ENCODE results near the gene ADAM19.
A peak's percentile ranks its signal among the peaks of the same experiment; 100 is the strongest.

The ADAM19 gene, protein sequence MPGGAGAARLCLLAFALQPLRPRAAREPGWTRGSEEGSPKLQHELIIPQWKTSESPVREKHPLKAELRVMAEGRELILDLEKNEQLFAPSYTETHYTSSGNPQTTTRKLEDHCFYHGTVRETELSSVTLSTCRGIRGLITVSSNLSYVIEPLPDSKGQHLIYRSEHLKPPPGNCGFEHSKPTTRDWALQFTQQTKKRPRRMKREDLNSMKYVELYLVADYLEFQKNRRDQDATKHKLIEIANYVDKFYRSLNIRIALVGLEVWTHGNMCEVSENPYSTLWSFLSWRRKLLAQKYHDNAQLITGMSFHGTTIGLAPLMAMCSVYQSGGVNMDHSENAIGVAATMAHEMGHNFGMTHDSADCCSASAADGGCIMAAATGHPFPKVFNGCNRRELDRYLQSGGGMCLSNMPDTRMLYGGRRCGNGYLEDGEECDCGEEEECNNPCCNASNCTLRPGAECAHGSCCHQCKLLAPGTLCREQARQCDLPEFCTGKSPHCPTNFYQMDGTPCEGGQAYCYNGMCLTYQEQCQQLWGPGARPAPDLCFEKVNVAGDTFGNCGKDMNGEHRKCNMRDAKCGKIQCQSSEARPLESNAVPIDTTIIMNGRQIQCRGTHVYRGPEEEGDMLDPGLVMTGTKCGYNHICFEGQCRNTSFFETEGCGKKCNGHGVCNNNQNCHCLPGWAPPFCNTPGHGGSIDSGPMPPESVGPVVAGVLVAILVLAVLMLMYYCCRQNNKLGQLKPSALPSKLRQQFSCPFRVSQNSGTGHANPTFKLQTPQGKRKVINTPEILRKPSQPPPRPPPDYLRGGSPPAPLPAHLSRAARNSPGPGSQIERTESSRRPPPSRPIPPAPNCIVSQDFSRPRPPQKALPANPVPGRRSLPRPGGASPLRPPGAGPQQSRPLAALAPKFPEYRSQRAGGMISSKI

DNA sequence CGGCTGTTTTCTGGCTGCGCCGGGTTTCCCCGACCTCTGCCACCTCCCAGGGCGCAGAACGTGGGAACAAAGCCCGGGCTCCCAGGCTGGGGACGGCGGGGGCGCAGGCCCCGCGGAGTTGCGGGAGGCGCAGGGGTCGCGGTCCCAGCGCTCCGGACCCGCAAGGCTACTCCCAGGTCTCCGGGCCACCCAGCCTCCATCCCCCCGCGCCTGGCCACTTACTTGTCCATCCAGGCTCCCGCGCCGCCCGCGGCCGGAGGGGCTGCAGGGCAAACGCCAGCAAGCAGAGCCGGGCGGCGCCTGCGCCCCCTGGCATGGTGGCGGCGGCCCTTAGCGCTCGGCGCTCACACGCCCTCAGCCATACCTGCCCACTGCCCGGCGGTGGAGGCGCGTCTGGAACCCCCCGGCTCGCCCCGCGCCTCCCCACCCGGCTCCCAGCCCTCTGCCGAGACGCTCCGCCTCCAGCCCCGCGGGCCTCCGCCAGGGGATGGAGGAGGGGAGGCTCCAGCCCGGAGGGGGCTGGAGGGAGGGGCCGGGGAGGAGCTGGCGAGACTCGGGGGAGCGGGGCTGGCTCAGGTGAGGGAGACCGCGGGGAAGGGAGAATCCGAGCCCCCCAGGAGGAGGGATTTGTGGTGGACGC, at the start of gene ADAM19:
Gene ADAM19 (minus strand): TSS at position 395 of the 640 bp plus-strand sequence. CDS start 79 bp downstream, at position 316.
- ATAC-seq: peak; percentile 60
- no peaks in the 10 kb centered on the region for H3K9me3 Mint-ChIP-seq
- peaks cover 57% of the 10 kb centered on the region for H3K4me1 Mint-ChIP-seq
- H3K36me3 Mint-ChIP-seq (ENCODE audit: low read depth): peaks cover 2% of the 10 kb centered on the region
- H3K27me3 Mint-ChIP-seq: peaks cover 42% of the 10 kb centered on the region
- peak; percentile 41 for DNase-seq
- H3K4me3 Mint-ChIP-seq: peak within 1 kb of the TSS; percentile 90
- H3K27ac Mint-ChIP-seq: peak within 1 kb of the TSS; percentile 84

DNA sequence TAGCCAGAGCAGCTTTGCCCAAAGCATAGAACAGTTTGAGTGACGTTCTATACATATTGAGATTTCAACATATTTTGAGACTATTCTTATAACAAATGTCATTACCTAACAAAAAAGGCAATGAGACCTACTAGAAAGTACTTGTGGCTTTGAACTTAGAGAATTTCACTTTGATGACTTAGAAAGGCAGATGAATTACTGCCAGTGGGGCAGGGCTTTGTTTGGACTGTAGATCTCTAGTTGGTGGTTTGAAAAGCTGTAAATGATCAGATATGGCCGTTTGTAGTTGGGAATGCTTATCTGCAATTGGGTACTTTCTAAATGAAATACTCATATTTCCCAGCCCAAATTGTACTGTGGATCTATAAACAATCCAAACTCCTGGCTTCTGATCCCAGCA, 48.6 kb upstream of the ADAM19 start:
- ATAC-seq: no peak

DNA sequence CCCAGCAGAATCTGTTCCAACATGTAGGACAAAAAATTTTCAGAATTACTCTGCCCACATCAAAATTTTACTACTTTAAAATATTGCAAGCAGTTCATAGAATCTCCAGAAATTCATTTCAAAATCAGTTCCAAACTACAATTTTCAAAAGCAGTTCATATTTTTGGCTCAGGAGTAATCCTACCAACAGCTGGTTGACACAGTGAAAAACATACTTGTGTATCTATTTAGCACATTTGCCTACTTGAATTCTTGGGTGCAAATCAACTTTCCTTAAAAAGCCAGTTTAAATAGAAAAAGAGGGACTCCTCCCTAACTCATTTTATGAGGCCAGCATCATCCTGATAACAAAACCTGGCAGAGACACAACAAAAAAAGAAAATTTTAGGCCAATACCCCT, 45.2 kb upstream of the ADAM19 start:
- H3K36me3 Mint-ChIP-seq (ENCODE audit: low read depth): no peaks in the 10 kb centered on the region
- no peak overlapping the region for H3K27ac Mint-ChIP-seq
- H3K27me3 Mint-ChIP-seq: peaks cover 13% of the 10 kb centered on the region
- H3K4me1 Mint-ChIP-seq: no peaks in the 10 kb centered on the region
- no peak overlapping the region for H3K4me3 Mint-ChIP-seq
- DNase-seq (no peak), ATAC-seq (no peak)
- peaks cover 10% of the 10 kb centered on the region for H3K9me3 Mint-ChIP-seq

More for the DNA sequence above, 48.6 kb upstream of the ADAM19 start:
- Mint-ChIP-seq H3K9me3 (peaks cover 10% of the 10 kb centered on the region), H3K4me1 (no peaks in the 10 kb centered on the region), H3K27ac (no peak overlapping the region), H3K27me3 (peaks cover 12% of the 10 kb centered on the region), H3K36me3 (ENCODE audit: low read depth) (no peaks in the 10 kb centered on the region), H3K4me3 (no peak overlapping the region)
- no peak for DNase-seq

DNA sequence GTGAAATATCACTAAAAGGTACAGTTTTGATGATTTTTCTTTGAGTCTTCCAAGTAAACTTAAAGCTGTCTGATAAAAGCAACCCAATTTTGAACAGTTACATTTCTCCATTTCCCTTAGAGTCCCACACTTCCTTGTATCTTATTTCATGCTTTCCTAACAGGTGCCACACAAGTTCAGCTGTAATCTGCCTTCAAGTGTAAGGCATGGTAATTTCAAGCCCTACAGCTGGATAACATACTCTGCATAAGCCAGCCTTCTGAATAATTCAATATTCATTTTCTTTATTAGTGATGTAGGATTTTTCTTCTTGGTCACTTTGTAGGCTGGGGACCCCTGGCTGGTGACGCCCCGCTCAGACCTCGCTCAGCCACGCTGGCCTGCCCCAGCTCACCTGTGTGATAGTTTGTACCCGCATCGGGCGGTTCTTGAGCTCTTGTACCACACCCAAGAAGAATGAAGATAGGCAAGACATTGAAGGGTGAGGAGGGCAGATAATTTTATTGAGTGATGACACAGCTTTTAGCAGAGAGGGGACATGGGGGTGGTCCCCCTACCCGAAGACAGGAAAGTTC, 42.7 kb upstream of the ADAM19 start:
- no peak for DNase-seq
- no peak overlapping the region for H3K27ac Mint-ChIP-seq
- peaks cover 13% of the 10 kb centered on the region for H3K27me3 Mint-ChIP-seq
- no peaks in the 10 kb centered on the region for H3K36me3 Mint-ChIP-seq (ENCODE audit: low read depth)
- H3K9me3 Mint-ChIP-seq: peaks cover 10% of the 10 kb centered on the region
- ATAC-seq: no peak
- no peak overlapping the region for H3K4me3 Mint-ChIP-seq
- peaks cover 6% of the 10 kb centered on the region for H3K4me1 Mint-ChIP-seq

DNA sequence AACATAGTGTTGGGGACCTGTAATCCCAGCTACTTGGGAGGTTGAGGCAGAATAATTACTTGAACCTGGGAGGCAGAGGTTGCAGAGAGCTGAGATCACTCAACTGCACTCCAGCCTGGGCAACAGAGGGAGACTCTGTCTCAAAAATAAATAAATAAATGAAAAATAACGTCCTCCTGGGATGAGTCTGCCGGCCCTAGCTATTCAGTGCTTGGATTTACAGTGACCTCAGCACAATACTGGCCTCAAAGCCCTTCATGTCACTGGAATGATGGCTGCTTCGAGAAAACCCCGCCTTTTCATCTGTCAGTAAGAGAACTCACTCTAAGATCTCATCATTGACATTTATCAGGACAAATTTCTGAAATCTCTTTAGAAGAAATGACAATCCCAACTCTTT, 41.2 kb upstream of the ADAM19 start:
- H3K9me3 Mint-ChIP-seq: peaks cover 7% of the 10 kb centered on the region
- peaks cover 11% of the 10 kb centered on the region for H3K27me3 Mint-ChIP-seq
- no peak for DNase-seq
- no peaks in the 10 kb centered on the region for H3K36me3 Mint-ChIP-seq (ENCODE audit: low read depth)
- H3K27ac Mint-ChIP-seq: no peak overlapping the region
- no peak for ATAC-seq
- H3K4me3 Mint-ChIP-seq: no peak overlapping the region
- peaks cover 18% of the 10 kb centered on the region for H3K4me1 Mint-ChIP-seq

DNA sequence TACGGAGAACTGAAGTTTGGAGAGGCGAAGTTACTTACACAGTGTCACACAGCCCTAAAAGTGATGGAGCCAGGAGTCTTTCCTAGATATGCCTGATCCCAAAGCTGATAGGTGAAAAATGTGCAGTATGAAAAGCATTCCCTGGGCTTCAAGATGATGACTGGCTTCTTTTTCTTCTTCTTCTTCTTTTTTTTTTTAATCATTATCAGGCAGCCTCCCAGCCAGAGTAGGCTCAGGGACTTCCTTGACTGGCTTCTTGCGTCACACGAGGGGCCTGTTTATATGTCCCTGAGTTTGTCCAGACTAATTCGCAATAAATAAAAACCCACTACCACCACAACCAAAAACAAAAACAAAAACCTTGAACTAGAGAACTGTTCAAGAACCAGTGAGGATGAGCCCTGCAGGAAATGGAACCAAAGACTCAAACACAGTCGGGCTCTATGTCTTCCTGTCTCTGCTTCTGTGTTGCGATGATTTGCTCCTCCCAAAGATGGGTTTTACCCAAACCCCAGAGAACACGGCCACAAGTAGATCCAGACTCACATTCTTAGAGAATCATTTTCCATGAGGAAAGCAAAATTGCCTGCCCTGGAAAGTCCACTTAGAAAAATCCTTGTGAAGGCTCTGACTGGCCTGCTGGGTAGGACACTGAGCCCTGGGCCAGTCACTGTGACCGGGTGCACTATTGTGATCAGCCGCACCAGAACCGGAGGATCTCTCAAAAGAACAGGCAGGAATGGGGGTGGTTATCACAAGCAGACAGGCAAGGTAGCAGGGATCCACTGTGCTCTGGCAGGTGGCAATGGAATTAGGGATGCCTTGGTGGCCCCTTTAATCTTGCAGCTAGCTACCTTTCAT, 38.0 kb upstream of the ADAM19 start:
- ATAC-seq: no peak
- peak overlapping the region; percentile 7 for H3K4me3 Mint-ChIP-seq
- H3K27me3 Mint-ChIP-seq: peaks cover 2% of the 10 kb centered on the region
- DNase-seq: no peak
- H3K9me3 Mint-ChIP-seq: no peaks in the 10 kb centered on the region
- H3K27ac Mint-ChIP-seq: peak overlapping the region; percentile 55
- peaks cover 38% of the 10 kb centered on the region for H3K4me1 Mint-ChIP-seq
- no peaks in the 10 kb centered on the region for H3K36me3 Mint-ChIP-seq (ENCODE audit: low read depth)

DNA sequence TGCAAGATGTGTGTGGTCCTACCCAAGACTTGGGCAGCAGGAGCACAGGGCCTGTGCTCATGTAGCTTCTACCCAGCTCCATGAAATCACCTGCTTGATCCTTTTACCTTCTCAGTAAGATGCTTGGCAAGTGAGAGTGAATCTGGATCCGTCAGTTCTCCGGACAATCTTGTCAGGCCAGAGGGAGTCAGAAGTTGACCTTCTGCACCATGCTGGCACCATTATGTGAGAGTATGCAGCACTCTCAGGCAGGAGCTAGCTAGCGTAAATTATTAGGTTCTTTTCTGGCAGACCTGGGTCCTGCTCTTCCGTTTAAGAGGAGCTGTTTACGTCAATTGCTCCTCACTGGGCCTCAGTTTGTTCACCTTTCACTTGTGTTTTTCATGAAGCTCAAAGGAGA, 37.0 kb upstream of the ADAM19 start:
- H3K4me3 Mint-ChIP-seq: no peak overlapping the region
- peaks cover 4% of the 10 kb centered on the region for H3K9me3 Mint-ChIP-seq
- H3K27me3 Mint-ChIP-seq: peaks cover 4% of the 10 kb centered on the region
- no peaks in the 10 kb centered on the region for H3K36me3 Mint-ChIP-seq (ENCODE audit: low read depth)
- ATAC-seq (no peak), DNase-seq (no peak)
- H3K27ac Mint-ChIP-seq: no peak overlapping the region
- peaks cover 48% of the 10 kb centered on the region for H3K4me1 Mint-ChIP-seq

DNA sequence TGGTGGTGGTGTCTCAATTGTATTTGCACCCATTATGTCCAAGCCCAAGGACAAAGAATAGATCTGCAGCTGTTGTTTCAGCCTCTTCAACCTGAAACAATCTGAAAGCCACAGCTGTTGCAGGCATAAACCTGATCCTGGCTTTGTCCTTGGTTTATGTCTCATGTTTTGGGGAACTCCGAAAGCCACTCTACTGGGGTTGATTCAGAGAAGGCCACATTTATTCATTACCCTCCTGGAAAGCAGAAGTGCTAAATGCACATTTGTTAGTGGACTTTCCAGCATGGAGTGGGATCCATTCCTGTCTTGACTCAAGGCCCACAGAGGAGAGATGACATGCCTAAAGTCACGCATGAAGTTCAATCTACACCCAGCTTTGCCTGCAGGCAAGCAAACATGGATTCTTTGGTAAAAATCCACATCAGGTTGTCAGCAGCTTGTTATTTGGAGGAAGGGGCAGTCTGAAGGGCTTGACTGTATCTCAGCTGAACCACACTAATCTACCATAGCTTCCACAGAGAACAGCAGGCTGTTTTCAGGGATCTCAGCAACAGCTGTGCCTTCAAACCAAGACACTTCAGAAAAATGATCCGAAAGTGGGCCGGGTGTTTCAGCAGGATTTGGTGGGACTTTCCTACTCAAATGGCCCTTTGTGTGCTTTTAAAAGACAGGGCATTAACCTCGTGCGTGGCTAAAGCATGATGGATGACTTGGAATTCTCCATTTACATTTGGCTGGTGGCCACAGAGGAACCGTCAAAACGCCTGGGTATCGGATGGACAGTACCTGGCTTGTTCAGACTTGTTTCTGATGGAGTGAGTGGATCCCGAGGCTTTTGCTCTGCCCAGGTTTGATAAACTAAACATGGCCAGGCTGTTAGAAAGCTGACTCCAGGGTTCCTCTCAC, 36.2 kb upstream of the ADAM19 start:
- Mint-ChIP-seq H3K27ac (no peak overlapping the region), H3K4me3 (no peak overlapping the region), H3K4me1 (peaks cover 56% of the 10 kb centered on the region), H3K9me3 (peaks cover 4% of the 10 kb centered on the region), H3K36me3 (ENCODE audit: low read depth) (no peaks in the 10 kb centered on the region), H3K27me3 (peaks cover 4% of the 10 kb centered on the region)
- no peak for DNase-seq
- peak; percentile 31 for ATAC-seq

DNA sequence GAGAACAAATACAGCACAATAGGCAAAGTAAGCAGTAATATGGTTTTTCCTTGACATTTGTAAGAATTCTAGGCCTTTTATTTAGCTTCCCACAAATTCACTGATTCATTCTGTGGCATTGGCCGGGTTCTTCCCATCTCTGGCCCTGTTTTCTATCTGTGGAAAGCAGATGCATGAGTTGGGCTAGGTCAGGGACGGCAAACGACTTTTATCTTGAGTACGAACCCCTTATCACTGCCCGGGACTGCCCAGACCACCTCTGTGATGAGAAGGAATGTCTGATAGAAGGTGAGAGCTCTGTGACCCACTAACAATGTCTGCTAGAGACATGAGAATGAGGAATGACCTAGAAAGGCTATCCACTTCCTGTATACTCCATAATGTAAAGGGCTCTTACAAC, 35.4 kb upstream of the ADAM19 start:
- Mint-ChIP-seq H3K4me3 (peak overlapping the region; percentile 15), H3K27me3 (peaks cover 4% of the 10 kb centered on the region), H3K27ac (peak overlapping the region; percentile 55), H3K9me3 (peaks cover 4% of the 10 kb centered on the region), H3K36me3 (ENCODE audit: low read depth) (no peaks in the 10 kb centered on the region), H3K4me1 (peaks cover 63% of the 10 kb centered on the region)
- DNase-seq (no peak), ATAC-seq (no peak)

DNA sequence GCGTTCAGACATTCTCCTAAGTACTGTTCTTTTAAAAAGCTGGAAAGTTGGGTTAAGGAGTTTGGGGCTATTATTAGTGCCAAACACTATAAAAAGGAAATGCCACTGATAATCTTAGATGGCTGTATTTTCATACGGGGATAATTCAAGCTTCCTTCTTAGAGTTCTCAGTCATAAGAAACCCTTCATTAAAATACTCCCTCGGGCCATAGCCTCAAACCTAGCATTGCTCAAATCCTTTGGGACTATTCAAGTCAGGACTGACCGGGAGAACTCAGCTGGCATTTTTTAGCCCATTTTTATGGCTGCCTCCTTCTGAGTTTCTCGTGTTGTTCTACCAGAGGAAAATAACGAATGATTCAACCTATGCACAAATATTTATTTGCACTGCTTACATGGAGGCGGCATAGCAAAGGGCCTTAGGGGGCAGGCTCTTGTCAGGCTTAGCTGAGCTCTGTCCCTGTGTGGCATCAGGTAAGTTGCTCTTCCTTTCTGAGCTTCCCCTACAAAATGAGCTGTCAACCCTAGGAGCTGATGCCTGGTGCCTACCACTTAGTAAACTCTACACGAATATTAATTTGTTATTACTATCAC, 33.5 kb upstream of the ADAM19 start:
- no peak overlapping the region for H3K4me3 Mint-ChIP-seq
- H3K27ac Mint-ChIP-seq: no peak overlapping the region
- peaks cover 74% of the 10 kb centered on the region for H3K4me1 Mint-ChIP-seq
- peaks cover 3% of the 10 kb centered on the region for H3K27me3 Mint-ChIP-seq
- no peaks in the 10 kb centered on the region for H3K36me3 Mint-ChIP-seq (ENCODE audit: low read depth)
- ATAC-seq (no peak), DNase-seq (no peak)
- H3K9me3 Mint-ChIP-seq: peaks cover 4% of the 10 kb centered on the region

DNA sequence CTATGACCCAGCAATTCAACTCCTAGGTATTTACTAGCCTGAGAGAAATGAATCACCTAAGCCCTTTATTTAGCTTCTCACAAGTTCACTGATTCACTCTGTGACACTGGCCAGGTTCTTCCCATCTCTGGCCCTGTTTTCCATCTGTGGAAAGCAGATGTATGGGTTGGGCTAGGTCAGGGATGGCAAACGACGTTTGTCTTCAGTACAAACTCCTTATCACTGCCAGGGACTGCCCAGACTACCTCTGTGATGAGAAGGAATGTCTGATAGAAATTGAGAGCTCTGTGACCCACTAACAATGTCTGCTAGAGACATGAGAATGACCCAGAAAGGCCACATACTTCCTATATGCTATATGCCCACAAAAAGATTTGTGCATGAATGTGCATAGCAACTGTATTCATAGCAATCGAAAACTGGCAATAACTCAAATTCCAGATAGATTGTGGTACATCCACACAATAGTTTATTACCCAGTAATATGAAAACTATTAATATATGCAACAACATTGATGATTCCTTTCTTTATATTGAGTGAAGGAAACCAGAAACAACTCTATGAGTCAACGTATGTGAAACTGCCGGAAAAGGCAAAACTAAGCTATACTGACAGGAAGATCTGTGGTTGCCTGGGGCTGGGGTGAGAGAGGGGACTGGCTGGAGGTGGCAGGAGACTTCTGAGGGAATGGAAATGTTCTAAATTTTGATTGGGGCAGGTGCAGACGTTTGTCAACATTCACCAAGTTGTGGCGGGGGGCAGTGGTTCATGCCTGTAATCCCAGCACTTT, 32.0 kb upstream of the ADAM19 start:
- Mint-ChIP-seq H3K9me3 (peaks cover 4% of the 10 kb centered on the region), H3K27me3 (peaks cover 3% of the 10 kb centered on the region), H3K36me3 (ENCODE audit: low read depth) (no peaks in the 10 kb centered on the region), H3K27ac (peak overlapping the region; percentile 94), H3K4me1 (peaks cover 77% of the 10 kb centered on the region), H3K4me3 (peak overlapping the region; percentile 62)
- ATAC-seq: peak; percentile 71
- peak; percentile 58 for DNase-seq

DNA sequence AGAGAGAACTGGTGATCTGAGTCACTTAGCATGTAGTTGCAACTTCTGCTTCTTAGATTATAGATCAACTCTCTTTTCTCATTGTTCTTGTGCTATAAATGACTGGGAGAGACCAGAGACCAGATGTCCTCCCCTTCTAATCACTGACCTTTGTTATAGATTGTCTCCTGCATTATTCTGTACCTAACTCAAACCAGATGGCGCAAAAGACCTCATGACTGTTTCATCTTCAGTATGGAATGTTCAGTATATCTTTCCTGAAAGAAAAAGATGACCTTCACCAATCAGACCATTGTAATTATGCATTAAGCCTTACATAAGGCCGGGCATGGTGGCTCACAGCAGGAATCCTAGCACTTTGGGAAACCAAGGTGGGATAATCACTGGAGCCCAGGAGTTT, 30.5 kb upstream of the ADAM19 start:
- H3K4me1 Mint-ChIP-seq: peaks cover 79% of the 10 kb centered on the region
- H3K27ac Mint-ChIP-seq: no peak overlapping the region

More for the DNA sequence above, 30.5 kb upstream of the ADAM19 start:
- no peaks in the 10 kb centered on the region for H3K36me3 Mint-ChIP-seq (ENCODE audit: low read depth)
- peaks cover 4% of the 10 kb centered on the region for H3K9me3 Mint-ChIP-seq
- peaks cover 3% of the 10 kb centered on the region for H3K27me3 Mint-ChIP-seq
- no peak overlapping the region for H3K4me3 Mint-ChIP-seq
- DNase-seq: no peak
- ATAC-seq: no peak
